ENCODE measurements around the gene RAD18.

The RAD18 gene

GRCh38 chr3:8835385-8835784, 127.9 kb downstream of the RAD18 start:
- no peak for DNase-seq (ENCODE audit: low read depth)

DNA sequence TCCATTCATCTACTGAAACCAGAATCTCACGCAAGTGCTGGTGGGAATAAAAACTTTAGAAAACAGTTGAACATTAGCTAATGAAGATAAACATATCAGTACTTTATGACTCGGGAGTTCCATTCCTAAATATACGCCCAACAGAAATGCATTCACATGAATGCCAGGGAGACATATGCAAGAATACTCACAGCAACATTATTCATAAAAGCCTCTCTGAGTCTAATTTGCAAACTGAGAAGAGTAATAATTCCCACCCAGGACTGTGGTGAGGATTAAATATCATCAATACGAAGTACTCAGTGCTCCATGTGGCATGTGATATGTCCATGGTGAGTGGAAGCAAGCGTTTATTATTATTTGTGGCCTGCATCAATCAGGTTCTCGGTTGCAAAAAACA, 128.3 kb downstream of the RAD18 start:
- no peak for DNase-seq (ENCODE audit: low read depth)

GRCh38 chr3:8827641-8828040, 135.6 kb downstream of the RAD18 start:
- DNase-seq (ENCODE audit: low read depth), result no peak

Data from stimulated activated CD8-positive, alpha-beta memory T cell treated with anti-CD3 and anti-CD28 coated beads, Interleukin-12 subunit alpha, Interleukin-12 subunit beta, amount 100 ng/mL, for 4 hours (primary cell).